ELR (cell line): ENCODE measurements around the gene HSPA9.
A peak's percentile ranks its signal among the peaks of the same experiment; 100 is the strongest.

ENCODE experiments used
- DNase-seq: peaks from one replicate; pipeline ENCODE4 v3.0.0-alpha.2; 2015; ENCODE audit warnings: low read depth

HSPA9 gene

GRCh38 chr5:138595180-138595795 is 20.1 kb upstream of the HSPA9 start:
- DNase-seq = no peak

- peak; percentile 27 for DNase-seq
Observed at GRCh38 chr5:138594305-138595058, 19.3 kb upstream of the HSPA9 start.

- no peak for DNase-seq
Observed at GRCh38 chr5:138588013-138588788, 13.0 kb upstream of the HSPA9 start.

- no peak for DNase-seq
Observed at GRCh38 chr5:138585157-138585556, 10.0 kb upstream of the HSPA9 start.

- DNase-seq = no peak
Observed at GRCh38 chr5:138583984-138584637, 8.9 kb upstream of the HSPA9 start.

- no peak for DNase-seq
Observed at GRCh38 chr5:138582959-138583358, 7.8 kb upstream of the HSPA9 start.

GRCh38 chr5:138580777-138581176 is 5.6 kb upstream of the HSPA9 start:
- DNase-seq = no peak

- no peak for DNase-seq
Observed at GRCh38 chr5:138580001-138580400, 4.8 kb upstream of the HSPA9 start.

GRCh38 chr5:138579517-138579863 is 4.3 kb upstream of the HSPA9 start:
- no peak for DNase-seq

GRCh38 chr5:138577452-138577851 is 2.3 kb upstream of the HSPA9 start:
- no peak for DNase-seq

- peak; percentile 63 for DNase-seq
Observed at GRCh38 chr5:138574744-138575193, 432 bp downstream of the HSPA9 start.

GRCh38 chr5:138573949-138574670 is 1.1 kb downstream of the HSPA9 start:
- peak; percentile 80 for DNase-seq

GRCh38 chr5:138573223-138573622 is 2.0 kb downstream of the HSPA9 start:
- no peak for DNase-seq

GRCh38 chr5:138570871-138571270 is 4.3 kb downstream of the HSPA9 start:
- no peak for DNase-seq

GRCh38 chr5:138569782-138570181 is 5.4 kb downstream of the HSPA9 start:
- peak; percentile 57 for DNase-seq

GRCh38 chr5:138568061-138568824 is 7.0 kb downstream of the HSPA9 start:
- peak; percentile 75 for DNase-seq

- no peak for DNase-seq
Observed at GRCh38 chr5:138566792-138567191, 8.4 kb downstream of the HSPA9 start.

- no peak for DNase-seq
Observed at GRCh38 chr5:138565100-138565821, 9.9 kb downstream of the HSPA9 start.

- no peak for DNase-seq
Observed at GRCh38 chr5:138564242-138564641, 11.0 kb downstream of the HSPA9 start.
